Mesothelial cell of epicardium (in vitro differentiated cells): ENCODE results near the gene SERINC5. TPM values are rescaled to one million over a fixed set of nuclear protein-coding genes. Genes with fewer than 3 reads are reported as not detected.
"Not testable (repeated sequence)": the region's sequence is repeated elsewhere in the genome, so short reads cannot be mapped to it uniquely, and the experiment has no call there.

Experiments
- DNase-seq, 2 experiments: peaks; one replicate each; pipeline ENCODE4 v3.0.0; 2021; ENCODE audit warnings: low spot score in 2 of 2; ENCODE audit not compliant: unreplicated experiment in 2 of 2
- H3K27ac Mint-ChIP-seq: 2 replicates; pipeline ENCODE4 v1.8.0; 2021; ENCODE audit warnings: mixed read lengths
- H3K27me3 Mint-ChIP-seq: 2 replicates; pipeline ENCODE4 v1.8.0; 2021; ENCODE audit warnings: low read depth, mixed read lengths
- H3K36me3 Mint-ChIP-seq: 2 replicates; pipeline ENCODE4 v1.8.0; 2021; ENCODE audit warnings: mixed read lengths
- H3K4me1 Mint-ChIP-seq: 2 replicates; pipeline ENCODE4 v1.8.0; 2021; ENCODE audit warnings: mixed read lengths
- H3K4me3 Mint-ChIP-seq: 2 replicates; pipeline ENCODE4 v1.8.0; 2021; ENCODE audit warnings: mild to moderate bottlenecking, moderate library complexity, mixed read lengths
- H3K9me3 Mint-ChIP-seq: 2 replicates; pipeline ENCODE4 v1.8.0; 2021; ENCODE audit warnings: mixed read lengths
- total RNA-seq: library from RNA; stranded (reverse); gene quantifications from 3 replicates; pipeline ENCODE4 v1.2.1, GENCODE V29; 2021
- TF ChIP-seq, protein P1 (sequence below): fragments of 200-600 bp; sonication (generic); IDR thresholded peaks from one replicate; pipeline ENCODE4 v1.5.0; 2021; ENCODE audit warnings: antibody characterized with exemption; ENCODE audit not compliant: unreplicated experiment

SERINC5 gene
- total RNA-seq, 1 donor from 2014 or later, result 89.5 TPM

DNA sequence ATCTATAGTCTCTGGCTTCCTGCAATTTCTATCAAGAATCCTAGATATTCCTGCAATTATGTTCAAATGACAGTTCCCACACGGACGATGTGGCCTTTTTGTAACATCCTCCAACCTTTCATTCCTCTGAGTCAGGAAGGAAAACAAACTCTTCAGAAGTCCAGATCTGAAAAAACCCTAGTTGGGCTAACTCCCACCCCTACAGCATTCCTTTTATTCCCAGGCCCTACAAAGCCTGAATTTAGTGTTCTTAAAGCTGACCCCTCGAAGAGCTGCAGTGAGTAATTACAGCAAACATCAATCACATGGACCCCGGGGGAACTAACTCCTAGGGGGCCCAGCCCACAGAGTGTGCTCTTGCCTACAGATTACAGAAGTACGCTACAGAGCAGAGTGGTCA, 99.7 kb downstream of the SERINC5 start:
- H3K27ac Mint-ChIP-seq, result peak overlapping the region; percentile 85
- H3K27me3 Mint-ChIP-seq, result no peaks in the 10 kb centered on the region
- DNase-seq, result no peak
- peaks cover 44% of the 10 kb centered on the region for H3K4me1 Mint-ChIP-seq
- peaks cover 2% of the 10 kb centered on the region for H3K9me3 Mint-ChIP-seq
- TF ChIP-seq, protein P1, sequence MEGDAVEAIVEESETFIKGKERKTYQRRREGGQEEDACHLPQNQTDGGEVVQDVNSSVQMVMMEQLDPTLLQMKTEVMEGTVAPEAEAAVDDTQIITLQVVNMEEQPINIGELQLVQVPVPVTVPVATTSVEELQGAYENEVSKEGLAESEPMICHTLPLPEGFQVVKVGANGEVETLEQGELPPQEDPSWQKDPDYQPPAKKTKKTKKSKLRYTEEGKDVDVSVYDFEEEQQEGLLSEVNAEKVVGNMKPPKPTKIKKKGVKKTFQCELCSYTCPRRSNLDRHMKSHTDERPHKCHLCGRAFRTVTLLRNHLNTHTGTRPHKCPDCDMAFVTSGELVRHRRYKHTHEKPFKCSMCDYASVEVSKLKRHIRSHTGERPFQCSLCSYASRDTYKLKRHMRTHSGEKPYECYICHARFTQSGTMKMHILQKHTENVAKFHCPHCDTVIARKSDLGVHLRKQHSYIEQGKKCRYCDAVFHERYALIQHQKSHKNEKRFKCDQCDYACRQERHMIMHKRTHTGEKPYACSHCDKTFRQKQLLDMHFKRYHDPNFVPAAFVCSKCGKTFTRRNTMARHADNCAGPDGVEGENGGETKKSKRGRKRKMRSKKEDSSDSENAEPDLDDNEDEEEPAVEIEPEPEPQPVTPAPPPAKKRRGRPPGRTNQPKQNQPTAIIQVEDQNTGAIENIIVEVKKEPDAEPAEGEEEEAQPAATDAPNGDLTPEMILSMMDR, result no peak
- no peak overlapping the region for H3K4me3 Mint-ChIP-seq
- H3K36me3 Mint-ChIP-seq, result peaks cover 30% of the 10 kb centered on the region

DNA sequence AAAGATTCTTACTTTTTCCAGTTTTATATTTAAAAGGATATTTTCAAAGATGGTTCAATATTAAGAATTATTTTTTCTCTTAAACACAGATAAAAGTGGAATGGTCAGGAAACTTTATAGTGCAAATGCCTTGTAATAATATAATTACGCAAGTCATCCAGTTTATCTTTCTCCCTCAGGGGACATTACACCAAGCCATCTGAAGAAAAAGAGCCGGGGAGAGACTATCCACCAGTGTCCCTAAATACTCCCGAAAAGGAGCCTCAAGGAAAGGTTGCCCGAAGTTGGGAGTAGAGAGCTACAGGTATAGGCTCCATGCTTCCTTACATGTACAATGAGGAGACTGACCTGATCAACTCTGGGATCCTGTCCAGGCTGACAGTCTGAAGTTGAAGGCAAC, 101.1 kb downstream of the SERINC5 start:
- no peak overlapping the region for H3K4me3 Mint-ChIP-seq
- H3K9me3 Mint-ChIP-seq, result no peaks in the 10 kb centered on the region
- TF ChIP-seq, protein P1, result no peak
- no peaks in the 10 kb centered on the region for H3K27me3 Mint-ChIP-seq
- no peak for DNase-seq
- H3K4me1 Mint-ChIP-seq, result peaks cover 44% of the 10 kb centered on the region
- H3K36me3 Mint-ChIP-seq, result peaks cover 32% of the 10 kb centered on the region
- peak overlapping the region; percentile 78 for H3K27ac Mint-ChIP-seq

DNA sequence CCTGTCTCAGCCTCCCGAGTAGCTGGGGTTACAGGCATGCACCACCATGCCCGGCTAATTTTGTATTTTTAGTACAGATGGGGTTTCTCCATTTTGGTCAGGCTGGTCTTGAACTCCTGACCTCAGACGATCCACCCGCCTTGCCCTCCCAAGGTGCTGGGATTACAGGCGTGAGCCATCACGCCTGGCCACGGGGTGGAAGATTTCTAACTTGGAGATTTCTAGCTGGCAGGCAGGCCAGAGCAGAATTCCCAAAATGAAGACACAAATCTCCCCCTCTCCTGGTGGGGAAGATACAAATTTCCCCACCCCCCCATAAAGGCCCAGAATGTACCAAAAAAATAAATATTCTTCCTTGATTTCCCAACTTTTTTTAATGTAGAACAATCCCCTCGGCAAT, 101.6 kb downstream of the SERINC5 start:
- Mint-ChIP-seq H3K4me1 (peaks cover 43% of the 10 kb centered on the region), H3K36me3 (peaks cover 30% of the 10 kb centered on the region), H3K27ac (peak overlapping the region; percentile 78)
- not testable (repeated sequence) for H3K4me3 Mint-ChIP-seq, H3K9me3 Mint-ChIP-seq, H3K27me3 Mint-ChIP-seq, DNase-seq

GRCh38 chr5:80153586-80154126, 102.2 kb downstream of the SERINC5 start:
- peaks cover 37% of the 10 kb centered on the region for H3K4me1 Mint-ChIP-seq
- TF ChIP-seq, protein P1, result no peak
- no peaks in the 10 kb centered on the region for H3K27me3 Mint-ChIP-seq
- DNase-seq, result no peak
- H3K36me3 Mint-ChIP-seq, result peaks cover 29% of the 10 kb centered on the region
- no peaks in the 10 kb centered on the region for H3K9me3 Mint-ChIP-seq
- no peak overlapping the region for H3K4me3 Mint-ChIP-seq
- peak overlapping the region; percentile 41 for H3K27ac Mint-ChIP-seq

DNA sequence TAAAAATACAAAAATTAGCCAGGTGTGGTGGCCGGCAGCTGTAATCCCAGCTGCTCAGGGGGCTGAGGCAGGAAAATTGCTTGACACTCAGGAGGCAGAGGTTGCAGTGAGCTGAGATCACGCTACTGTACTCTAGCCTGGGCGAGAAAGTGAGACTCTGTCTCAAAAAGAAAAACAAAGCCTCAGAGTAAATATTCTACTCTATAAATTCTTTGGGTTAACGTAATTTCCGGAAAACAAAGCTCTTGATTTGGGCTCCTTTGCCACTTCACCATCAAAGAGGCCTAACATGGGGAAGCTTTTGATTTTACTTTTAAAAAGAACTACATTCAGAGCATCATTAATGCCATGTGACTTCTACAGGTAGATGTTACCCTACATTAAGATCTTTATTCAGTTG, 103.1 kb downstream of the SERINC5 start:
- Mint-ChIP-seq H3K4me1 (peaks cover 29% of the 10 kb centered on the region), H3K27ac (no peak overlapping the region), H3K9me3 (no peaks in the 10 kb centered on the region), H3K36me3 (peaks cover 30% of the 10 kb centered on the region), H3K27me3 (no peaks in the 10 kb centered on the region), H3K4me3 (no peak overlapping the region)
- TF ChIP-seq, protein P1, result no peak
- DNase-seq, result no peak

- Mint-ChIP-seq H3K36me3 (peaks cover 35% of the 10 kb centered on the region), H3K9me3 (no peaks in the 10 kb centered on the region), H3K27ac (no peak overlapping the region)
These were observed 104.0 kb downstream of the SERINC5 start for GRCh38 chr5:80151890-80152289.

More at GRCh38 chr5:80151890-80152289, 104.0 kb downstream of the SERINC5 start:
- Mint-ChIP-seq H3K4me3 (no peak overlapping the region), H3K27me3 (no peaks in the 10 kb centered on the region), H3K4me1 (peaks cover 24% of the 10 kb centered on the region)
- no peak for DNase-seq
- TF ChIP-seq, protein P1, result no peak
